ENCODE results near the gene C2orf81. TPM values are rescaled to one million over a fixed set of nuclear protein-coding genes. Genes with fewer than 3 reads are reported as not detected.
"Not testable (repeated sequence)": the region's sequence is repeated elsewhere in the genome, so short reads cannot be mapped to it uniquely, and the experiment has no call there.

The C2orf81 gene
- total RNA-seq, 1 experiment from 2014 or later: 0.43 TPM

- not testable (repeated sequence) for H3K27ac ChIP-seq; H3K9me3 ChIP-seq (replicated peaks); H3K4me3 ChIP-seq; H3K36me3 ChIP-seq; DNase-seq; H3K4me1 ChIP-seq
- peaks cover 13% of the 10 kb centered on the region for H3K27me3 ChIP-seq
Measured at GRCh38 chr2:74420443-74421103, 846 bp downstream of the C2orf81 start.

- H3K9me3 ChIP-seq (replicated peaks): no peaks in the 10 kb centered on the region
- H3K4me1 ChIP-seq: peaks cover 3% of the 10 kb centered on the region; the same call in 1 of the 2 replicates
- H3K4me3 ChIP-seq: no peak overlapping the region
- no peaks in the 10 kb centered on the region for H3K36me3 ChIP-seq
- H3K27me3 ChIP-seq: peaks cover 13% of the 10 kb centered on the region
- H3K27ac ChIP-seq: no peak overlapping the region
- DNase-seq: no peak
Measured at GRCh38 chr2:74420006-74420405, 1.4 kb downstream of the C2orf81 start.

DNA sequence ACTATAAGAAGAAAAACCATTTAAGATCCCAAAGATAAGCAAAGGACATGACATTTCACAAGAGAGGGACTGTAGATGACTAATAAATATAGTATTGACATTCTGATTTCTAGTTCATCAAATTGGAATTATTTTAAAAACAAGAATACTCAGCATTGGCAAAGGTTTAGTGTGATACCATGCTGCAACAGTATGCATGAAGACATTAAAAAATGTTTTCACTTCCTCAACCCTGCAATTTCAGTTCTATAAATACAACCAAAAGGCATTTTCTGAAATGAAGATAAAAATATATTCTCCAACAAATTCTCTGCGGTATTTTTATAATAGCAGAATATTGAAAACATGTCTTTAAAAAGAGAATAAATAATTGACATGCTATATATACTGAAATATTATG lies 2.1 kb downstream of the C2orf81 start:
- Histone ChIP-seq H3K4me3 (no peak overlapping the region), H3K4me1 (peaks cover 3% of the 10 kb centered on the region; the same call in 1 of the 2 replicates), H3K27ac (no peak overlapping the region), H3K36me3 (no peaks in the 10 kb centered on the region), H3K27me3 (peaks cover 13% of the 10 kb centered on the region), H3K9me3 (replicated peaks) (no peaks in the 10 kb centered on the region)
- DNase-seq: no peak

DNA sequence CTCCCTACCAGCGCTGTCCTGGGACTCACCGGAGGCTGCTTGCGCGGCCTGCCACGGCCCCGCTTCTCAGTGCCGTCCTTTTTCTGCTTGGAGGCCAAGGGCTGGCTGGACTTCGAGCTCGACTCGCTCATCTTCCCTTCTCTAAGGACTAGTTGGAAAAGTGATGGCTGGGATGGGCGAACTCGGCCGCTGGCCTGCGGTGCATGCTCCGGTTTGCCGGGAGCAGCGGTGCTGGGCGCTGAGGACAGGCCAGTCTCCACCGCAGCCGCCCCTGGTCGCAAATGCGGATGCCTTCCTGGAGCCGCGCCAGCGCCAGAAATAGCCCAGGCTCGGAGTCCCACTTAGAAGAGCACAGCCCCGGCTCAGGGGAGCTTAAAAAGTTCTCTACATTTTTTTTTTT lies 3.1 kb downstream of the C2orf81 start:
- Histone ChIP-seq H3K36me3 (no peaks in the 10 kb centered on the region), H3K27ac (no peak overlapping the region), H3K4me1 (peaks cover 3% of the 10 kb centered on the region; the same call in 1 of the 2 replicates), H3K4me3 (no peak overlapping the region), H3K9me3 (replicated peaks) (no peaks in the 10 kb centered on the region), H3K27me3 (peaks cover 18% of the 10 kb centered on the region)
- peak; percentile 70 to 76 for DNase-seq

GRCh38 chr2:74417763-74418162 lies 3.7 kb downstream of the C2orf81 start:
- no peaks in the 10 kb centered on the region for H3K9me3 ChIP-seq (replicated peaks)
- H3K4me1 ChIP-seq: peaks cover 3% of the 10 kb centered on the region; the same call in 1 of the 2 replicates
- no peak for DNase-seq
- H3K36me3 ChIP-seq: no peaks in the 10 kb centered on the region
- peaks cover 22% of the 10 kb centered on the region for H3K27me3 ChIP-seq
- H3K4me3 ChIP-seq: no peak overlapping the region
- no peak overlapping the region for H3K27ac ChIP-seq

GRCh38 chr2:74417197-74417596 lies 4.2 kb downstream of the C2orf81 start:
- H3K27me3 ChIP-seq: peaks cover 27% of the 10 kb centered on the region
- peaks cover 3% of the 10 kb centered on the region; the same call in 1 of the 2 replicates for H3K4me1 ChIP-seq
- no peak overlapping the region for H3K4me3 ChIP-seq
- no peaks in the 10 kb centered on the region for H3K36me3 ChIP-seq
- H3K9me3 ChIP-seq (replicated peaks): no peaks in the 10 kb centered on the region
- no peak for DNase-seq
- H3K27ac ChIP-seq: no peak overlapping the region

DNA sequence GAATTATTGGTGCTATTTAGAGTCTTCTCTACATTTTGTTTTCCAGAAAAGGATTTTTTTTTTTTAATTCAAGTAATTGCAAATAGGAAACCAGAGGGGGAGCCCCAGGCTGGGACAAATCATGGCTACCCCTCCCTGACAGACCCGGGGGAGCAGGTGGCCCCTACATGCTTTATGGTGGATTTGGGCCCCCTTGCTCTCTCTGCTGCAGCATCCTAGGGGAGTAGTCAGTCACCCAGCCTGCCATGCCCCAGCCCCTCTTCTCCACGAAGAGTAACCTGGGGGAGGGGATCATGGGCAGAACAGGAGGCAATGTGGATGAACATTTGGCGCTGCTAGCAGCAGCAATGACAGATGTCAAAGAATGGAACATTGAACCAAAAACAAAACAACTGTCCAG lies 4.6 kb downstream of the C2orf81 start:
- H3K9me3 ChIP-seq (replicated peaks): no peaks in the 10 kb centered on the region
- DNase-seq: no peak
- no peak overlapping the region for H3K27ac ChIP-seq
- no peak overlapping the region for H3K4me3 ChIP-seq
- peaks cover 3% of the 10 kb centered on the region; the same call in 1 of the 2 replicates for H3K4me1 ChIP-seq
- H3K36me3 ChIP-seq: no peaks in the 10 kb centered on the region
- peaks cover 27% of the 10 kb centered on the region for H3K27me3 ChIP-seq

DNA sequence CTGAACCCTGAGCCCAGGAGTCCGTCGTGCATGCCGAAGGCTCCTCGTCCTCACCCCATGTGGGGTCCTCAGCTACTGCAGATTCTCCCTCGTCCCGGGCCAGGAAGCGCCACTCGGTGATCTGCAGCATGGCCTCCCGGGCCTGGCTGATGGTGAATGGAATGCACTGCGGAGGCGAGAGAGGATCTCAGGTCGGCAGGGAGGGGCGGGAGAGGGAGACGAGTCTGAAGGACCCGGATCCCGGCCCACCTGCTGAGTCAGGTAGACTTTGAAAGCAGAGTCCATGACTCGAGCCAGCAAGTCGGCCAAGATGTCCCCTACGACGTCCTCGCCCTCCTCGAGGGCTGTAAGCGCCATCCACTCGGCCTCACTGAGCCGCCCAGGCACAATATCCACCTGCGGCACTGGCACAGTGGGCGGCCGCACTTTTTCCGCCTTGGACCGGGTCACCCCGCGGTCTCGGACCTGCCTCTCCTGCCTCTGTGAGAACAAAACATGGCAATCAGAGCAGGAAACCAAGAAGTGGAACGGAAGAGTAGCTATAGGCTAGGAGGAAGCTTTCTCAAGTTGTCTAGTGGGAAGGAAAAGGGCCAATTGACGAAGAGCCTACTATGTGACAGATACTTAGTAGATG lies 5.5 kb downstream of the C2orf81 start:
- Histone ChIP-seq H3K27ac (no peak overlapping the region), H3K27me3 (peaks cover 27% of the 10 kb centered on the region), H3K4me3 (no peak overlapping the region), H3K9me3 (replicated peaks) (no peaks in the 10 kb centered on the region), H3K4me1 (peaks cover 3% of the 10 kb centered on the region; the same call in 1 of the 2 replicates), H3K36me3 (no peaks in the 10 kb centered on the region)
- no peak for DNase-seq

DNA sequence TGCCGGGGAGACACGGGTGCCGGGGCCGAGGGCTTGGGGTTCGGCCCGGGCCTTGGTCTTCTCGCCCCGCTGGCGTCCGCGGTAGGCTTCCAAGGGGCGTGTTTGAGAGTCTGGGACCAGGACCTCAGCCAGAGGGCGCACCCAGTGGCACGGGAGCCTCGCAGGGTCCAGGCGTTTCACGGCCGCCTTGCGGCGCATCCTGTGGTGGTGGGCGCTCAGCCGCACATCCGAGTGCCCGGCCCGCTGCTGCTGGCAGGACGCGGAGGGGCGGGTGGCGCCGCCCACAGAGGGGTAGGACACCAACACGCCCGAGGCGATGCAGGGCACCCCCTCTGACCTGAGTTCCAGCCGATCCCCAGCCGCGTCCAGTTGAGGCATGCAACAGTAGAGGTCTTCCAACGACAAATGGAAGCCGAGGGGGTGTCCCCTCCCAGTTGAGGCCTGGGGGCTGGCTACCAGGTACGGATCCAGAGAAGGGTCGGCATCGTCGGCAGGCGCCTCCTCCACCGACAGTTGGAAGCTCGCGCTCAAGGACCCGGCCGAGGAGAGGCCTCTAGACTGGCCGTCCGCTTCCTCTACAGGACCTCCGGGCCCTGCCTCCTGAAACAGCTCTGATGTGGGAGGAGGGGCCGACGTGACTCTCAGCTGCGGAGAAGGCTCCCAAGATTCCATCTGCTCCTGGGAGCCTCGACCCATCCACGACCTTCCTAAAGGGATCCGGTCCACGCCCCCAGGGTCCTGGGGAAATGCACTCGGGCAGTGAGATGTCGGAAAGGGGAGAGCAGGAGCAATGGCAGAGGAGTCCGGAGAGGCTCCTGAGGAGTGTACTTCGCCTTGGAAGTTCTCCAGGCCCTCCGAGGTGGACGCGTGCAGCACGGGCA lies 6.3 kb downstream of the C2orf81 start:
- no peaks in the 10 kb centered on the region for H3K36me3 ChIP-seq
- H3K4me3 ChIP-seq: no peak overlapping the region
- no peaks in the 10 kb centered on the region for H3K9me3 ChIP-seq (replicated peaks)
- no peak overlapping the region for H3K27ac ChIP-seq
- peaks cover 3% of the 10 kb centered on the region; the same call in 1 of the 2 replicates for H3K4me1 ChIP-seq
- H3K27me3 ChIP-seq: peaks cover 27% of the 10 kb centered on the region
- DNase-seq: no peak

DNA sequence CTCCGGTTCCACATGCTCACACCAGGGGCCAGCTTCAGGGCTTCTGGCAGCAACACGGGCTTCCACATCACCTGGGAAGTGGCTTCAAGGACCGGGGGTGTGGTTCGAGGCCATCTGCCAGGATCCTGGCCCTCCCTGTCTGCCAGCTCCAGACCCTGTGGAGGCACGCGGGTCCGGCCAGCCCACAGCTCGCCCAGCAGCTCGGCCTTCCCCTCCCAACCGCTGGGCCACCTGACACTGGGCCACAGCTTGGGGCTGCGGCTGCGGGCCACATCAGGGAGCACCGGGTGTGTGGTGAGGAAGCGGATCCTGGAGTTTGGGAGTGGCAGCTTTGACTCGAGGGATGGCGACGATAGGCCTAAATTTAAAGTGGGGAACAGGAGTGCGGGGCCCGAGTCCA lies 7.0 kb downstream of the C2orf81 start:
- DNase-seq: no peak
- peaks cover 3% of the 10 kb centered on the region; the same call in 1 of the 2 replicates for H3K4me1 ChIP-seq
- H3K4me3 ChIP-seq: no peak overlapping the region
- no peaks in the 10 kb centered on the region for H3K36me3 ChIP-seq
- H3K27ac ChIP-seq: no peak overlapping the region
- no peaks in the 10 kb centered on the region for H3K9me3 ChIP-seq (replicated peaks)
- H3K27me3 ChIP-seq: peaks cover 21% of the 10 kb centered on the region

GRCh38 chr2:74413001-74413698 lies 8.3 kb downstream of the C2orf81 start:
- Histone ChIP-seq H3K36me3 (no peaks in the 10 kb centered on the region), H3K4me1 (no peaks in the 10 kb centered on the region; the same call in 1 of the 2 replicates), H3K27me3 (peaks cover 15% of the 10 kb centered on the region), H3K4me3 (no peak overlapping the region), H3K27ac (no peak overlapping the region), H3K9me3 (replicated peaks) (no peaks in the 10 kb centered on the region)
- no peak for DNase-seq

DNA sequence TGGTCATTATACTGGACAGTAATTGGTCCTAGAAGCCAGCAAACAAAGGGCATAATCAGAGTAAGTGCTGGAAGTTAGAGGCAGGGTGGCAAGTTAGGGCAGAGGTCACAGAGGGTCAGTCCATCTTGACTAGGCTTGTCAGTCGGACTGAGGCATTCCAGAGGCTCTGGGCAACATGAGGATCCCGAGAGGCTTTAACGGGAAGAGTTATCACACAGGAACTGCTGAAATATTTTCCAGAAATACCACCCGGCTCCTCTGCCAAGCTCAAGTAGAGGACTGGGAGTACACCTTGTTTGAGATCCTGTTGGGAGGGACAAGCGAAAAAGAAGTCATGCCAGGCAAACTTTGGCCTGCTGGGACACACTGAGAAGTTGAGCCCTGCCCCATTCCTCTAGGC lies 13.7 kb downstream of the C2orf81 start:
- no peak for DNase-seq
- Histone ChIP-seq H3K36me3 (no peaks in the 10 kb centered on the region), H3K27ac (no peak overlapping the region), H3K9me3 (replicated peaks) (no peaks in the 10 kb centered on the region), H3K4me1 (peaks cover 15% of the 10 kb centered on the region), H3K27me3 (peaks cover 4% of the 10 kb centered on the region), H3K4me3 (no peak overlapping the region)

GRCh38 chr2:74406035-74406434 lies 15.4 kb downstream of the C2orf81 start:
- Histone ChIP-seq H3K4me3 (no peak overlapping the region), H3K36me3 (no peaks in the 10 kb centered on the region), H3K4me1 (peaks cover 15% of the 10 kb centered on the region), H3K27ac (no peak overlapping the region), H3K9me3 (replicated peaks) (no peaks in the 10 kb centered on the region), H3K27me3 (no peaks in the 10 kb centered on the region; the same call in 1 of the 2 replicates)
- no peak for DNase-seq

- H3K27me3 ChIP-seq: no peaks in the 10 kb centered on the region; the same call in 1 of the 2 replicates
- H3K4me3 ChIP-seq: no peak overlapping the region
- H3K9me3 ChIP-seq (replicated peaks): no peaks in the 10 kb centered on the region
- DNase-seq: no peak
- H3K4me1 ChIP-seq: peaks cover 9% of the 10 kb centered on the region
- H3K36me3 ChIP-seq: no peaks in the 10 kb centered on the region
- no peak overlapping the region for H3K27ac ChIP-seq
Measured at GRCh38 chr2:74401891-74402290, 19.5 kb downstream of the C2orf81 start.

All from SJCRH30 (cell line).